ENCODE data around the gene DIP2C.

Gene DIP2C

DNA sequence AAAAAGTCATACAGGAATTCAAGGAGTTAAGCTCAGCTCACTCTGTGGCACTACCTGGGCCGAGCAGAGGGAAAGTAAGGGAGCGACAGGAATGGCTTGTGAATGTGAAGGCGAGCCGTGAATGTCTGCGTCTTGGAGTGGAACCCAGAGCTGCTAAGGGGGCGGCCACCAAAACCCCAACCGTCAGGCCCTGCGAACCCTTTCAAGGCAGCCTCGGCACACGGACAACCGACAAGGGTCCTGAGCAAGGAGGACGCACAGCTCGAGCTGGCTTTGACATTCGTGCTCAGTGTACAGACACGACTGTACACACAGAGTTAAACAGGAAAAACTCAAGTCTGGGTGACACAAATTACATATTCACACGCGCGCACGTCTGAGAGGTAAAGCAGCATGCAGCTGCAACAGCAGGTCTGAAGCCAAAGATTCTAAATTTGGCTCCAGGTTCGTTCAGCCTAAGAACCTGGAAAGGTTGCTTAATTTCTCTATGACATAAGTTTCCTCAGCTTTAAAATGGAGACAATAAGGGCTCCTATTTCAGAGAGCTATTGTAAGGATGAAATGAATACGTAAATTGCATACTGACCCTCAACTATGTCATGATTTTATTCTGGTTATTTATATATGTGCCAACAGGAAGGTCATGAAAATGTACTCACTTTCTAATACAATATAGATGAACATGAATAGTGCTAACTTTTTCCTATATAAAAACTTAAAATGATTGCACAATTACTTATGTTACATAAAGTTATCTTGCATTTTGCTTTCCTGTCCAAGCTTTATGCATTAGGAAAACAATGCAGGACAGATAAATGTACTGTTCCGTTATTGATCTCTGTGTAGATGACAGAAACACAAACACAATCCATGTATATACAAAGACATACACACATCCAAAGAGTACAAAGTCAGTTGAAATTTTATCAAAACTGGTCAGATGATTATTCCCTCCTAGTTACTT, 361.3 kb downstream of the DIP2C start:
- TF ChIP-seq, protein P1, sequence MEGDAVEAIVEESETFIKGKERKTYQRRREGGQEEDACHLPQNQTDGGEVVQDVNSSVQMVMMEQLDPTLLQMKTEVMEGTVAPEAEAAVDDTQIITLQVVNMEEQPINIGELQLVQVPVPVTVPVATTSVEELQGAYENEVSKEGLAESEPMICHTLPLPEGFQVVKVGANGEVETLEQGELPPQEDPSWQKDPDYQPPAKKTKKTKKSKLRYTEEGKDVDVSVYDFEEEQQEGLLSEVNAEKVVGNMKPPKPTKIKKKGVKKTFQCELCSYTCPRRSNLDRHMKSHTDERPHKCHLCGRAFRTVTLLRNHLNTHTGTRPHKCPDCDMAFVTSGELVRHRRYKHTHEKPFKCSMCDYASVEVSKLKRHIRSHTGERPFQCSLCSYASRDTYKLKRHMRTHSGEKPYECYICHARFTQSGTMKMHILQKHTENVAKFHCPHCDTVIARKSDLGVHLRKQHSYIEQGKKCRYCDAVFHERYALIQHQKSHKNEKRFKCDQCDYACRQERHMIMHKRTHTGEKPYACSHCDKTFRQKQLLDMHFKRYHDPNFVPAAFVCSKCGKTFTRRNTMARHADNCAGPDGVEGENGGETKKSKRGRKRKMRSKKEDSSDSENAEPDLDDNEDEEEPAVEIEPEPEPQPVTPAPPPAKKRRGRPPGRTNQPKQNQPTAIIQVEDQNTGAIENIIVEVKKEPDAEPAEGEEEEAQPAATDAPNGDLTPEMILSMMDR (IDR thresholded peaks at IDR 0.05), result no peak

DNA sequence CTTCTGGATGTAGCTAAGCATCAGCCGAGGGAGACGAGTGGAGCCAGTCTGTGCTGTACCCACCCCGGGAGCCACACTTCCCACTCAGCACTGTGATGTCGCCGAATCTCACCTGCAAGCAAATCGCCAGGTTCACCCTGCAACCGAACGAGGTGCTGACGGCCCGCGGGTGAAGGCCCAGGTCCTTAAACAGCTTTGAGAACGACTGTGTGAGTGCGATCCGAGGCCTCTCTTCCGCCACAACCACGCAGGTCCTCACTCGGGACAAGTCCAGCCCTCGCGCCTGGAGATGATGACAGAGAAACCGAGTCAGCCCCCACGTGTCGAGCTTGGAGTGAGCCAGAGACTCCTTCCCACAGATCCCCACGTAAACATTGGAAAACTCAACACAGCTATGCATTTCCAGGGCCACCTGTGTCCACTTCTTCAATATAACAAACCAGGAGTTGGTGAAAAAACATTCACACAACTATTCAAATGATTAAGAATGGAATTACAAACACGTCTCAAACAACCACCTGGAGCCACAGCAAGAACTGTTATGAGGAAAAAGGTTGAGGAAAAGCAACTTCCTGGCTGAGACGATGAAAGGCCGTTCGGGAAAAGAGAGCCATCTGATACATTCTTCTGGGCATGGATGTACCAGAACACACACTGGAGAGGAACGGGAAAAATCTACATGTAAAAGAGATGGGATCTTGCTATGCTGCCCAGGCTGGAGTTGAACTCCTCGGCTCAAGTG, 362.4 kb downstream of the DIP2C start:
- TF ChIP-seq, protein P1 (IDR thresholded peaks at IDR 0.05), result no peak

GRCh38 chr10:326350-326749, 363.1 kb downstream of the DIP2C start:
- TF ChIP-seq, protein P1 (IDR thresholded peaks at IDR 0.05), result no peak

GRCh38 chr10:325282-325681, 364.2 kb downstream of the DIP2C start:
- TF ChIP-seq, protein P1 (IDR thresholded peaks at IDR 0.05), result no peak

GRCh38 chr10:324593-324992, 364.9 kb downstream of the DIP2C start:
- TF ChIP-seq, protein P1 (IDR thresholded peaks at IDR 0.05), result no peak

- TF ChIP-seq, protein P1 (IDR thresholded peaks at IDR 0.05), result no peak
These were observed 365.7 kb downstream of the DIP2C start for GRCh38 chr10:323651-324293.

- TF ChIP-seq, protein P1 (IDR thresholded peaks at IDR 0.05), result no peak
These were observed 368.7 kb downstream of the DIP2C start for GRCh38 chr10:320771-321170.

Measured in LNCAP (cell line).